H1 (cell line): Measurements from ENCODE around the gene SUPT20H. TPM values are rescaled to one million over a fixed set of nuclear protein-coding genes. Genes with fewer than 3 reads are reported as not detected.

ENCODE experiments used
- CTCF ChIA-PET: fragments of 300-600 bp; sonication (Branson Sonifier 250); formaldehyde crosslinking; loops from one replicate; lab custom pipeline; 2021; ENCODE audit not compliant: partially characterized antibody; lab: Charles Lee
- POLR2A ChIA-PET: fragments of 300-600 bp; sonication (Branson Sonifier 250); formaldehyde crosslinking; loops from one replicate; lab custom pipeline; 2021; ENCODE audit warnings: inconsistent platforms; ENCODE audit not compliant: partially characterized antibody; lab: Charles Lee
- DNase-seq, 2 experiments: peaks; one replicate each; pipeline versions ENCODE4 v3.0.0 to v3.0.0-alpha.2; 2010 to 2022; ENCODE audit warnings: low spot score in 2 of 2, low read depth in 1 of 2, mixed read lengths in 1 of 2
- FAIRE-seq: peaks from 2 replicates; lab custom pipeline; 2011; peaks lifted over from hg19 to GRCh38; lab: Jason Lieb, UNC
- H2AFZ ChIP-seq: 2 replicates; pipeline ENCODE4 v1.8.1; 2012; ENCODE audit warnings: low read length, inconsistent platforms
- H2AK5ac ChIP-seq: 2 replicates; pipeline ENCODE4 v1.6.1; 2013; ENCODE audit warnings: low read depth, low read length
- H2BK120ac ChIP-seq: replicated peaks from 2 replicates; pipeline ENCODE3; 2013; ENCODE audit warnings: low read depth, low read length, inconsistent platforms
- H2BK12ac ChIP-seq: 2 replicates; pipeline ENCODE4 v1.6.1; 2013; ENCODE audit warnings: low read depth, low read length
- H2BK15ac ChIP-seq: 2 replicates; pipeline ENCODE4 v1.6.1; 2013; ENCODE audit warnings: low read length
- H2BK20ac ChIP-seq: 2 replicates; pipeline ENCODE4 v1.6.1; 2013; ENCODE audit warnings: low read length
- H2BK5ac ChIP-seq: 2 replicates; pipeline ENCODE4 v1.6.1; 2013; ENCODE audit warnings: low read depth, low read length
- H3K14ac ChIP-seq: 2 replicates; pipeline ENCODE4 v1.6.1; 2013; ENCODE audit warnings: inconsistent platforms; ENCODE audit not compliant: insufficient read length
- H3K18ac ChIP-seq: 2 replicates; pipeline ENCODE4 v1.6.1; 2013; ENCODE audit warnings: low read length; ENCODE audit errors: extremely low read depth
- H3K23ac ChIP-seq: 2 replicates; pipeline ENCODE4 v1.6.1; 2013; ENCODE audit warnings: inconsistent platforms; ENCODE audit not compliant: insufficient read length
- H3K23me2 ChIP-seq: 2 replicates; pipeline ENCODE4 v1.6.1; 2013; ENCODE audit warnings: low read depth, low read length
- H3K27ac ChIP-seq: 2 replicates; pipeline ENCODE4 v1.6.1; 2011; ENCODE audit warnings: low read depth, low read length, inconsistent platforms
- H3K27me3 ChIP-seq, 4 experiments: replicated peaks in 1 of 4; 1 replicate in 1 of 4; 2 replicates in 3 of 4; pipeline versions ENCODE4 v1.6.1 to v1.8.1; 2011 to 2013; ENCODE audit warnings: low read length in 3 of 4, mild to moderate bottlenecking in 3 of 4, inconsistent platforms in 2 of 4, mixed read lengths in 2 of 4, moderate library complexity in 1 of 4; ENCODE audit not compliant: control insufficient read depth in 3 of 4, insufficient read depth in 3 of 4; ENCODE audit errors: extremely low read depth in 1 of 4
- H3K36me3 ChIP-seq, 4 experiments: 2 replicates each; pipeline versions ENCODE4 v1.6.1 to v1.8.1; 2011 to 2013; ENCODE audit warnings: mild to moderate bottlenecking in 4 of 4, low read length in 3 of 4, moderate library complexity in 2 of 4, control low read depth in 1 of 4, inconsistent platforms in 1 of 4; ENCODE audit not compliant: insufficient read depth in 4 of 4, control insufficient read depth in 2 of 4
- H3K4ac ChIP-seq: replicated peaks from 2 replicates; pipeline ENCODE3; 2013; ENCODE audit warnings: low read length, low read depth, mixed read lengths, inconsistent platforms; ENCODE audit not compliant: insufficient read length
- H3K4me1 ChIP-seq, 4 experiments: replicated peaks in 1 of 4; 1 replicate in 1 of 4; 2 replicates in 3 of 4; pipeline versions ENCODE4 v1.6.1 to v1.8.1; 2011 to 2013; ENCODE audit warnings: low read length in 3 of 4, inconsistent platforms in 2 of 4, mixed read lengths in 1 of 4; ENCODE audit not compliant: insufficient read depth in 4 of 4, control insufficient read depth in 3 of 4
- H3K4me2 ChIP-seq, 2 experiments: 2 replicates each; pipeline versions ENCODE4 v1.6.1 to v1.8.1; 2011 to 2013; ENCODE audit warnings: low read depth in 2 of 2, low read length in 2 of 2, control low read depth in 1 of 2, inconsistent platforms in 1 of 2, mild to moderate bottlenecking in 1 of 2; ENCODE audit not compliant: insufficient read depth in 1 of 2
- H3K4me3 ChIP-seq, 4 experiments: fragments of 200-600, 300-600 bp in 1 of 4; sonication (generic), shearing (Covaris generic), sonication (Bioruptor Twin) in 1 of 4; 2 replicates each; pipeline versions ENCODE4 v1.5.1 to v1.8.1; 2011 to 2016; ENCODE audit warnings: low read length in 4 of 4, low read depth in 3 of 4, control low read depth in 2 of 4, inconsistent platforms in 2 of 4, mild to moderate bottlenecking in 2 of 4, mixed read lengths in 1 of 4, moderate library complexity in 1 of 4; ENCODE audit not compliant: insufficient read depth in 2 of 4; ENCODE audit errors: extremely low read depth in 1 of 4
- H3K56ac ChIP-seq: replicated peaks from 2 replicates; pipeline ENCODE3; 2013; ENCODE audit warnings: low read depth, mild to moderate bottlenecking, mixed read lengths, low read length, inconsistent platforms; ENCODE audit not compliant: insufficient read length
- H3K79me1 ChIP-seq: 2 replicates; pipeline ENCODE4 v1.6.1; 2013; ENCODE audit warnings: low read depth, low read length, control low read depth
- H3K79me2 ChIP-seq, 2 experiments: 2 replicates each; pipeline versions ENCODE4 v1.6.1 to v1.8.1; 2012 to 2013; ENCODE audit warnings: low read length in 2 of 2, mild to moderate bottlenecking in 2 of 2, inconsistent platforms in 1 of 2; ENCODE audit not compliant: insufficient read depth in 2 of 2, control insufficient read depth in 1 of 2
- H3K9ac ChIP-seq, 4 experiments: replicated peaks in 1 of 4; 1 replicate in 1 of 4; 2 replicates in 3 of 4; pipeline versions ENCODE4 v1.6.1 to v1.8.1; 2011 to 2013; ENCODE audit warnings: low read depth in 3 of 4, low read length in 3 of 4, control low read depth in 2 of 4, mild to moderate bottlenecking in 2 of 4, moderate library complexity in 2 of 4, inconsistent platforms in 1 of 4; ENCODE audit errors: extremely low read depth in 1 of 4
- H3K9me3 ChIP-seq, 2 experiments: 2 replicates each; pipeline versions ENCODE4 v1.6.1 to v1.8.1; 2012 to 2013; ENCODE audit warnings: mild to moderate bottlenecking in 2 of 2, moderate library complexity in 2 of 2, control low read depth in 1 of 2, inconsistent platforms in 1 of 2, low read depth in 1 of 2, low read length in 1 of 2, mixed read lengths in 1 of 2; ENCODE audit not compliant: insufficient read depth in 2 of 2
- H4K20me1 ChIP-seq, 2 experiments: replicated peaks in 1 of 2; 2 replicates each; pipeline versions ENCODE3 to v1.8.1; 2011 to 2013; ENCODE audit warnings: inconsistent platforms in 2 of 2, low read length in 2 of 2, mild to moderate bottlenecking in 1 of 2; ENCODE audit not compliant: insufficient read depth in 2 of 2, control insufficient read depth in 1 of 2
- H4K5ac ChIP-seq: 2 replicates; pipeline ENCODE4 v1.6.1; 2013; ENCODE audit warnings: low read length, low read depth, mixed read lengths, inconsistent platforms; ENCODE audit not compliant: insufficient read length
- H4K8ac ChIP-seq: 2 replicates; pipeline ENCODE4 v1.8.0; 2013; ENCODE audit warnings: mild to moderate bottlenecking, moderate library complexity, low read length, inconsistent platforms; ENCODE audit not compliant: insufficient read depth; ENCODE audit errors: extremely low read depth
- H4K91ac ChIP-seq: replicated peaks from 2 replicates; pipeline ENCODE3; 2013; ENCODE audit warnings: low read length, mixed read lengths, inconsistent platforms; ENCODE audit not compliant: insufficient read length
- CREB1 ChIP-seq: IDR thresholded peaks from 2 replicates; pipeline ENCODE4 v1.6.1; 2012; ENCODE audit warnings: inconsistent platforms
- GABPA ChIP-seq: IDR thresholded peaks from 2 replicates; pipeline ENCODE4 v1.6.1; 2011; ENCODE audit warnings: mild to moderate bottlenecking, low read length, moderate library complexity, borderline replicate concordance; ENCODE audit not compliant: insufficient read depth
- KDM5A ChIP-seq: fragments of 200-600 bp; IDR thresholded peaks from 2 replicates; pipeline ENCODE4 v1.7.1; 2012; ENCODE audit warnings: mild to moderate bottlenecking, low read length, inconsistent platforms, mixed read lengths
- POU5F1 ChIP-seq: IDR thresholded peaks from 2 replicates; pipeline ENCODE4 v1.6.1; 2011; ENCODE audit warnings: low read depth, mild to moderate bottlenecking, low read length, moderate library complexity
- RAD21 ChIP-seq, 2 experiments: IDR thresholded peaks in 1 of 2; conservative IDR thresholded peaks in 1 of 2; 2 replicates each; pipeline ENCODE4 v1.6.1; 2011; ENCODE audit warnings: low read depth in 2 of 2, low read length in 2 of 2, improper control_type of control experiment in 1 of 2, inconsistent platforms in 1 of 2, mild to moderate bottlenecking in 1 of 2, moderate library complexity in 1 of 2
- RBBP5 ChIP-seq: IDR thresholded peaks from 2 replicates; pipeline ENCODE4 v1.7.1; 2012; ENCODE audit warnings: low read depth, mild to moderate bottlenecking, inconsistent platforms, low read length, moderate library complexity, borderline replicate concordance
- SUZ12 ChIP-seq: fragments of 200-600 bp; sonication (generic); IDR thresholded peaks from 2 replicates; pipeline ENCODE4 v1.6.1; 2012; ENCODE audit warnings: mild to moderate bottlenecking, inconsistent platforms, low read length, moderate library complexity, mixed read lengths
- TAF7 ChIP-seq: optimal IDR thresholded peaks from 2 replicates; pipeline ENCODE3; 2011; ENCODE audit warnings: low read depth, mild to moderate bottlenecking, inconsistent platforms, low read length, moderate library complexity, borderline replicate concordance
- TBP ChIP-seq: IDR thresholded peaks from 2 replicates; pipeline ENCODE4 v1.6.1; 2011; ENCODE audit warnings: low read depth, low read length, improper control_type of control experiment
- TCF12 ChIP-seq: IDR thresholded peaks from 2 replicates; pipeline ENCODE4 v1.6.1; 2011; ENCODE audit warnings: low read depth, mild to moderate bottlenecking, low read length
- YY1 ChIP-seq: IDR thresholded peaks from 2 replicates; pipeline ENCODE4 v1.6.1; 2011; ENCODE audit warnings: low read depth, mild to moderate bottlenecking, low read length
- WGBS, 2 experiments: shearing (Covaris generic) in 1 of 2; methylation state at CpG; one replicate each; pipeline versions ENCODE4 v1.1.6 to v1.1.7; 2013 to 2015; ENCODE audit warnings: low lambda C conversion rate in 2 of 2, mixed read lengths in 2 of 2, inconsistent platforms in 1 of 2, low coverage in 1 of 2, missing lambda C conversion rate in 1 of 2; ENCODE audit not compliant: insufficient replicate concordance in 2 of 2, insufficient coverage in 1 of 2, insufficient read length in 1 of 2; ENCODE audit errors: extremely low coverage in 1 of 2, missing lambda C conversion rate in 1 of 2; 5-methylcytosine and 5-hydroxymethylcytosine counted together
- polyA plus RNA-seq, 7 experiments: library from polyadenylated mRNA; depleted of rRNA in 3 of 7; stranded (reverse) in 5 of 7; unstranded in 2 of 7; fragments of >200 nt in 5 of 7; fragments of 200-250 nt in 2 of 7; gene quantifications; 1 replicate in 5 of 7; 2 replicates in 1 of 7; 4 replicates in 1 of 7; pipeline versions ENCODE4 v1.2.1 to v1.2.3, GENCODE V29; 2011 to 2013; ENCODE audit warnings: missing spikeins in 2 of 7, mixed read lengths in 2 of 7
- total RNA-seq: library from RNA; stranded (reverse); fragmentation: NEBNext Ultra II Directional; extraction: Animal tissue kit (Norgen Biotek cat#: 25700); gene quantifications from 2 replicates; pipeline ENCODE4 v1.2.1, GENCODE V29; 2021
- TF ChIP-seq, protein P1 (sequence below): IDR thresholded peaks from 2 replicates; pipeline ENCODE4 v1.6.1; 2012; ENCODE audit warnings: inconsistent platforms

The SUPT20H gene
- total and polyA plus RNA-seq, 2 of the 8 experiments (the other 6 are each of a cell fraction or from before 2014, with no cell fraction given) = 69.2 to 75.1 TPM

- H3K56ac ChIP-seq = no peak overlapping the region
- peaks cover 14 to 71% (median 40%) of the 10 kb centered on the region in 4 experiments for H3K36me3 ChIP-seq
- H3K4me1 ChIP-seq = peaks cover 0 to 3% (median 0%) of the 10 kb centered on the region in 4 experiments; a peak in 2 of 7 replicates
- no peak for FAIRE-seq
- no peaks in the 10 kb centered on the region for H3K23me2 ChIP-seq
- H2BK120ac ChIP-seq = no peak overlapping the region
- DNase-seq = no peak
- H3K79me1 ChIP-seq = no peaks in the 10 kb centered on the region
- no peak overlapping the region for H4K5ac ChIP-seq
- no peak overlapping the region for H2BK15ac ChIP-seq
- H2BK5ac ChIP-seq = no peak overlapping the region
- H3K4me3 ChIP-seq = no peak overlapping the region
- no peak overlapping the region for H2BK20ac ChIP-seq
- no peak overlapping the region for H3K4ac ChIP-seq
- no peak overlapping the region for H4K91ac ChIP-seq
- POLR2A ChIA-PET = interaction anchor here (0.8 to 7.6 kb wide), 5 partner anchors 10 to 33 kb away, joined by 3 to 59 read pairs (median 3); partner anchors contain the start of genes ALG5 and EXOSC8
- no peak overlapping the region for H2AK5ac ChIP-seq
- no peaks in the 10 kb centered on the region for H3K79me2 ChIP-seq
- H4K20me1 ChIP-seq = no peaks in the 10 kb centered on the region
- H3K27me3 ChIP-seq = no peaks in the 10 kb centered on the region
- no peak overlapping the region for H2BK12ac ChIP-seq
- H3K9me3 ChIP-seq = no peaks in the 10 kb centered on the region
- TF ChIP-seq YY1 = no peak
- TF ChIP-seq TAF7 = no peak
- TF ChIP-seq RBBP5 = no peak
- TF ChIP-seq CREB1 = no peak
- no peak for TF ChIP-seq RAD21 (IDR thresholded peaks at IDR 0.05 in 1 of 2, conservative IDR thresholded peaks at IDR 0.05 in 1 of 2; ENCODE audit: low read depth in 2 of 2, low read length in 2 of 2)
- TF ChIP-seq, protein P1, sequence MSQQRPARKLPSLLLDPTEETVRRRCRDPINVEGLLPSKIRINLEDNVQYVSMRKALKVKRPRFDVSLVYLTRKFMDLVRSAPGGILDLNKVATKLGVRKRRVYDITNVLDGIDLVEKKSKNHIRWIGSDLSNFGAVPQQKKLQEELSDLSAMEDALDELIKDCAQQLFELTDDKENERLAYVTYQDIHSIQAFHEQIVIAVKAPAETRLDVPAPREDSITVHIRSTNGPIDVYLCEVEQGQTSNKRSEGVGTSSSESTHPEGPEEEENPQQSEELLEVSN = no peak
- no peak for TF ChIP-seq GABPA
- TF ChIP-seq SUZ12 = no peak
- no peak for TF ChIP-seq POU5F1
- no peak for TF ChIP-seq TCF12
- no peak for TF ChIP-seq TBP
- no peak for TF ChIP-seq KDM5A
- TF ChIP-seq, all 59 proteins: peak for 0
- no peak overlapping the region for H2AFZ ChIP-seq
- no peak overlapping the region for H3K18ac ChIP-seq
- CTCF ChIA-PET = no interaction called here
- H3K27ac ChIP-seq = no peak overlapping the region
- H4K8ac ChIP-seq = no peak overlapping the region; the same call in 1 of the 2 replicates
- 79% methylated on average over 1 of the region's 1 CpG; no CpG with 5 or more reads in 1 of the 2 experiments for WGBS, 2 experiments
- no peak overlapping the region for H3K14ac ChIP-seq
- no peak overlapping the region for H3K9ac ChIP-seq
- no peak overlapping the region for H3K4me2 ChIP-seq
- H3K23ac ChIP-seq = no peak overlapping the region
Observed at GRCh38 chr13:37010424-37010823, 49.1 kb downstream of the SUPT20H start.
